Measurements from ENCODE around the gene COL23A1.
"Not testable (repeated sequence)": the region's sequence is repeated elsewhere in the genome, so short reads cannot be mapped to it uniquely, and the experiment has no call there.

COL23A1 gene

GRCh38 chr5:178331491-178331996, 258.6 kb downstream of the COL23A1 start:
- no peak for DNase-seq

- no peak for DNase-seq
Measured at GRCh38 chr5:178330791-178331404, 259.3 kb downstream of the COL23A1 start.

GRCh38 chr5:178328826-178329730, 261.1 kb downstream of the COL23A1 start:
- no peak for DNase-seq

- no peak for DNase-seq
Measured at GRCh38 chr5:178327931-178328711, 262.1 kb downstream of the COL23A1 start.

- no peak for DNase-seq
Measured at GRCh38 chr5:178327446-178327845, 262.7 kb downstream of the COL23A1 start.

GRCh38 chr5:178326374-178326715, 263.8 kb downstream of the COL23A1 start:
- no peak for DNase-seq

GRCh38 chr5:178325679-178326373, 264.4 kb downstream of the COL23A1 start:
- DNase-seq: no peak

- DNase-seq: no peak
Measured at GRCh38 chr5:178325311-178325678, 264.9 kb downstream of the COL23A1 start.

GRCh38 chr5:178324481-178325310, 265.5 kb downstream of the COL23A1 start:
- no peak for DNase-seq

GRCh38 chr5:178323961-178324360, 266.2 kb downstream of the COL23A1 start:
- no peak for DNase-seq

- DNase-seq: no peak
Measured at GRCh38 chr5:178323541-178323865, 266.7 kb downstream of the COL23A1 start.

- DNase-seq: no peak
Measured at GRCh38 chr5:178322736-178323540, 267.3 kb downstream of the COL23A1 start.

- no peak for DNase-seq
Measured at GRCh38 chr5:178320281-178320855, 269.8 kb downstream of the COL23A1 start.

GRCh38 chr5:178319541-178320041, 270.6 kb downstream of the COL23A1 start:
- DNase-seq: no peak

- no peak for DNase-seq
Measured at GRCh38 chr5:178318893-178319292, 271.3 kb downstream of the COL23A1 start.

- DNase-seq: no peak
Measured at GRCh38 chr5:178318382-178318781, 271.8 kb downstream of the COL23A1 start.

GRCh38 chr5:178317727-178318126, 272.5 kb downstream of the COL23A1 start:
- DNase-seq: not testable (repeated sequence)

- no peak for DNase-seq
Measured at GRCh38 chr5:178314961-178315820, 275.0 kb downstream of the COL23A1 start.

- no peak for DNase-seq
Measured at GRCh38 chr5:178314061-178314660, 276.0 kb downstream of the COL23A1 start.
